ENCODE data around the gene DSPP. TPM values are rescaled to one million over a fixed set of nuclear protein-coding genes. Genes with fewer than 3 reads are reported as not detected.

The DSPP gene
- total RNA-seq, 4 donors from 2014 or later: not detected

DNA sequence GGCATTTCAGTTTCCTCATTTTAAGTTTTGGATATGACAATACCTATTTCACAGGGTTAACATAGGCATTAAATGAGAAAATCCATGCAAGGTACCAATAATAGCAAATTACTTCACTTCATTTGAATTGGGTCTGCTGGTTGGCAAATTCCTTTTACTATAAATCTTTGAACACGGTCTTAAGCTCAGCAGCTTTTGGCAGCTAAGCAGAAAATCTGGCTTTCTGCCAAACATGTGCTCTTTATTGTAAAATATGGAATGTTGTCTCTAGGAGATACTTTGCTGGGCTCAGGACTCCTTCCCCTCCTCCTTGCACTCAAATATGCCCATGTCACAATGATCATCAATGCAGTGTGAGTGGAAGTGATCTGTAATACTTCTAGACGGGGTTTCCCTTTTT, 24.9 kb downstream of the DSPP start:
- DNase-seq: no peak
- no peak overlapping the region for H3K4me3 ChIP-seq
- H3K4me1 ChIP-seq: peaks cover 0 to 5% (median 0%) of the 10 kb centered on the region in 4 donors
- TF ChIP-seq, protein P1, sequence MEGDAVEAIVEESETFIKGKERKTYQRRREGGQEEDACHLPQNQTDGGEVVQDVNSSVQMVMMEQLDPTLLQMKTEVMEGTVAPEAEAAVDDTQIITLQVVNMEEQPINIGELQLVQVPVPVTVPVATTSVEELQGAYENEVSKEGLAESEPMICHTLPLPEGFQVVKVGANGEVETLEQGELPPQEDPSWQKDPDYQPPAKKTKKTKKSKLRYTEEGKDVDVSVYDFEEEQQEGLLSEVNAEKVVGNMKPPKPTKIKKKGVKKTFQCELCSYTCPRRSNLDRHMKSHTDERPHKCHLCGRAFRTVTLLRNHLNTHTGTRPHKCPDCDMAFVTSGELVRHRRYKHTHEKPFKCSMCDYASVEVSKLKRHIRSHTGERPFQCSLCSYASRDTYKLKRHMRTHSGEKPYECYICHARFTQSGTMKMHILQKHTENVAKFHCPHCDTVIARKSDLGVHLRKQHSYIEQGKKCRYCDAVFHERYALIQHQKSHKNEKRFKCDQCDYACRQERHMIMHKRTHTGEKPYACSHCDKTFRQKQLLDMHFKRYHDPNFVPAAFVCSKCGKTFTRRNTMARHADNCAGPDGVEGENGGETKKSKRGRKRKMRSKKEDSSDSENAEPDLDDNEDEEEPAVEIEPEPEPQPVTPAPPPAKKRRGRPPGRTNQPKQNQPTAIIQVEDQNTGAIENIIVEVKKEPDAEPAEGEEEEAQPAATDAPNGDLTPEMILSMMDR (IDR thresholded peaks at IDR 0.05): no peak
- TF ChIP-seq EP300 (IDR thresholded peaks at IDR 0.05; ENCODE audit: low read depth) (no peak), POLR2A (IDR thresholded peaks at IDR 0.05) (no peak), POLR2AphosphoS5 (IDR thresholded peaks at IDR 0.05) (no peak)
- no peak overlapping the region for H3K27ac ChIP-seq
- in situ Hi-C loops (cut with MboI; ENCODE audit: low pct_ligation_motif_present in 1 of 4, low pct_unique_long_range_greater_than_20kb in 1 of 4, low sequenced_read_pairs in 3 of 4) (no loop called here), intact Hi-C loops (cut with DNase I; ENCODE audit: low total_unique reads) (no loop called here)
- 34% methylated on average over 2 of the region's 2 CpGs; no CpG with 5 or more reads in 1 of the 2 donors for WGBS, 2 donors (ENCODE audit: low coverage in 1 of 2)
- no peaks in the 10 kb centered on the region for H3K9me3 ChIP-seq
- H3K27me3 ChIP-seq: no peaks in the 10 kb centered on the region
- H3K36me3 ChIP-seq: no peaks in the 10 kb centered on the region

DNA sequence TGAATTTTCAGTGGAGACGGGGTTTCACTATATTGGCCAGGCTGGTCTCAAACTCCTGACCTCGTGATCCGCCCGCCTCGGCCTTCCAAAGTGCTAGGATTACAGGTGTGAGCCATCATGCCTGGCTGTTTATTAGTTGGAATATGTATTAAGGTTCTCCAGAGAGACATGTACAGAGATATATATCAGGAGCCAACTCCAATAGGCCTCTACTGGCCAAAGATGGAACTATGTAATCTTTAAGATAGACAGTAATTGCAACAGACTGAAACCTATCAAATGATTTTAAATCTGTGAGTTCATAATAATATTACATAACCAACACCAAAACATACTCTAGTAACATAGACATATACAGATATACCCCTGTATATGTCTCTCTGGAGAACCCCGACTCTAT, 36.0 kb downstream of the DSPP start:
- no peaks in the 10 kb centered on the region for H3K36me3 ChIP-seq
- intact Hi-C loops (cut with DNase I; ENCODE audit: low total_unique reads): no loop called here

DNA sequence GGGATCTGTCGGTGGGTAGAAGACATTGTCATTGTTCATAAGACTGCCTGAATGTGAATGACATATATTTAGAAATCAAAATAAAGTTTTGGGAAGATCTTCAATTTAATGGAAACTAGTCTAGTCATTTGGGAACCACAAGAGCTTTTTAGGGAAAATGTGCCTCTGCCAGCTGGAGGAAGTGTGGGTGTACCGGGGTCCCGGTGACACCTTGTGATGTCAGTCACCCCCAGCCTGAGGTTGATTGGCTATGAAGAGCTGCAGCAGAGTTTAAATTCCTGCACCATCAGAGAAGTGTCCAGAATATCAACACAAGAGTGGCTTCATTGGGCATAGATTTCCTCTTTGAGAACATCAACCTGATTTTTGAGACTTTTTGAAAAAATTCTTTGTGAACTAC, 41.7 kb downstream of the DSPP start, which contains the start of gene DMP1:
Gene DMP1 (plus strand): TSS at position 301 of the 400 bp plus-strand sequence. CDS start 6,213 bp downstream, outside the sequence.
- in situ Hi-C loops (cut with MboI; ENCODE audit: low pct_ligation_motif_present in 1 of 4, low pct_unique_long_range_greater_than_20kb in 1 of 4, low sequenced_read_pairs in 3 of 4): loop anchor here in 1 of 4 donors (25.0 kb wide), 1 partner anchor 337 kb away; the partner anchor contains the start of gene SPP1
- Histone ChIP-seq H3K27me3 (no peaks in the 10 kb centered on the region), H3K36me3 (no peaks in the 10 kb centered on the region), H3K27ac (no peak within 1 kb of the TSS), H3K4me1 (no peaks in the 10 kb centered on the region), H3K4me3 (no peak within 1 kb of the TSS), H3K9me3 (no peaks in the 10 kb centered on the region)
- TF ChIP-seq EP300 (IDR thresholded peaks at IDR 0.05; ENCODE audit: low read depth) (no peak), POLR2AphosphoS5 (IDR thresholded peaks at IDR 0.05) (no peak), POLR2A (IDR thresholded peaks at IDR 0.05) (no peak)
- TF ChIP-seq, protein P1 (IDR thresholded peaks at IDR 0.05): no peak
- intact Hi-C loops (cut with DNase I; ENCODE audit: low total_unique reads): no loop called here
- no peak for DNase-seq
- 92 to 93% methylated on average over 3 of the region's 3 CpGs for WGBS, 2 donors (ENCODE audit: low coverage in 1 of 2)

More for the DNA sequence above, 36.0 kb downstream of the DSPP start:
- in situ Hi-C loops (cut with MboI; ENCODE audit: low pct_ligation_motif_present in 1 of 4, low pct_unique_long_range_greater_than_20kb in 1 of 4, low sequenced_read_pairs in 3 of 4): no loop called here
- Histone ChIP-seq H3K27me3 (no peaks in the 10 kb centered on the region), H3K9me3 (no peaks in the 10 kb centered on the region), H3K4me3 (no peak overlapping the region), H3K4me1 (no peaks in the 10 kb centered on the region), H3K27ac (no peak overlapping the region)
- 98 to 100% methylated on average over 1 to 6 of the region's 6 CpGs for WGBS, 2 donors (ENCODE audit: low coverage in 1 of 2)
- no peak for TF ChIP-seq POLR2AphosphoS5 (IDR thresholded peaks at IDR 0.05)
- TF ChIP-seq, protein P1 (IDR thresholded peaks at IDR 0.05): no peak
- TF ChIP-seq EP300 (IDR thresholded peaks at IDR 0.05; ENCODE audit: low read depth): no peak
- no peak for TF ChIP-seq POLR2A (IDR thresholded peaks at IDR 0.05)
- DNase-seq: no peak

DNA sequence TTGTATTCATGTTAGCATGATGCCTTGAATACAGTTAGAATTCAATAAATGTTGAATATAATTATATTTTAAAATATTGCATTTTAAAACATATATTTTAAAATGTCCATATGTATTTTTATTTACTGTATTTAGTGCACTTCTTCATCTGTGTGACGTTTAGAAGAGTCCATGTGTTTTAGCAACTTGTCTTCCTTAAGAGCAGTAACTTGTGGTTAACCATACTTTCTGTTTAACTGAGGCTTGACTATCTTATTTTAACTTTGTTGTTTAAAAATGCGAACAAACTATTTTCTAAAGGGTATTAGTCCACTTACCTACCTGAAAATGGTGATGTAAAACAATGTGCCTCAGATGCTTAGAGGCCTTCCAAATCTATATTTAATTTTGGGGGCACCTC, 42.6 kb downstream of the DSPP start:
- no peak overlapping the region for H3K27ac ChIP-seq
- no peak for DNase-seq

More for the DNA sequence above, 42.6 kb downstream of the DSPP start:
- in situ Hi-C loops (cut with MboI; ENCODE audit: low pct_ligation_motif_present in 1 of 4, low pct_unique_long_range_greater_than_20kb in 1 of 4, low sequenced_read_pairs in 3 of 4) (loop anchor here in 1 of 4 donors (25.0 kb wide), 1 partner anchor 336 kb away; the partner anchor contains the start of gene SPP1), intact Hi-C loops (cut with DNase I; ENCODE audit: low total_unique reads) (no loop called here)
- Histone ChIP-seq H3K36me3 (no peaks in the 10 kb centered on the region), H3K4me1 (no peaks in the 10 kb centered on the region), H3K9me3 (no peaks in the 10 kb centered on the region), H3K4me3 (no peak overlapping the region), H3K27me3 (no peaks in the 10 kb centered on the region)
- TF ChIP-seq POLR2A (IDR thresholded peaks at IDR 0.05) (no peak), POLR2AphosphoS5 (IDR thresholded peaks at IDR 0.05) (no peak), EP300 (IDR thresholded peaks at IDR 0.05; ENCODE audit: low read depth) (no peak)
- TF ChIP-seq, protein P1 (IDR thresholded peaks at IDR 0.05): no peak
- 73 to 77% methylated on average over 2 of the region's 2 CpGs for WGBS, 2 donors (ENCODE audit: low coverage in 1 of 2)

Measured in transverse colon (tissue), 4 donors.